HepG2 (cell line): ENCODE results near the gene WSB2. TPM values are rescaled to one million over a fixed set of nuclear protein-coding genes. Genes with fewer than 3 reads are reported as not detected.

ENCODE experiments used
- ERF ChIP-seq: IDR thresholded peaks from 2 replicates; pipeline ENCODE4 v1.6.1; 2018; ENCODE audit warnings: missing biosample characterization, missing genetic modification reagents
- FOSL2 ChIP-seq: sonication (generic); formaldehyde crosslinking; IDR thresholded peaks from 2 replicates; pipeline ENCODE4 v1.4.0; 2020; ENCODE audit warnings: missing genetic modification reagents
- FOXA3 ChIP-seq: IDR thresholded peaks from 2 replicates; pipeline ENCODE4 v1.6.1; 2016; ENCODE audit warnings: missing genetic modification reagents, missing compliant biosample characterization
- HOXA5 ChIP-seq: sonication (generic); formaldehyde crosslinking; IDR thresholded peaks from 2 replicates; pipeline ENCODE4 v1.4.0; 2020; ENCODE audit warnings: missing genetic modification reagents
- KLF11 ChIP-seq: IDR thresholded peaks from 2 replicates; pipeline ENCODE4 v1.6.1; 2016; ENCODE audit warnings: missing compliant biosample characterization
- MEIS1 ChIP-seq: sonication (generic); formaldehyde crosslinking; IDR thresholded peaks from 2 replicates; pipeline ENCODE4 v1.9.0; 2021; ENCODE audit warnings: mild to moderate bottlenecking, missing genetic modification reagents, moderate library complexity, borderline replicate concordance
- PAX8 ChIP-seq: sonication (generic); formaldehyde crosslinking; IDR thresholded peaks from 2 replicates; pipeline ENCODE4 v1.8.0; 2022; ENCODE audit warnings: mild to moderate bottlenecking, missing genetic modification reagents, borderline replicate concordance
- PCBP2 ChIP-seq: fragments of 200-400 bp; formaldehyde crosslinking; optimal IDR thresholded peaks from 2 replicates; pipeline ENCODE3; 2018; ENCODE audit warnings: low read length, low read depth; ENCODE audit not compliant: poor library complexity, severe bottlenecking
- POGZ ChIP-seq: sonication (generic); formaldehyde crosslinking; IDR thresholded peaks from 2 replicates; pipeline ENCODE4 v1.4.0; 2020; ENCODE audit warnings: mild to moderate bottlenecking, missing genetic modification reagents
- RARA ChIP-seq: IDR thresholded peaks from 2 replicates; pipeline ENCODE4 v1.6.1; 2016; ENCODE audit warnings: missing genetic modification reagents, missing compliant biosample characterization
- SIX4 ChIP-seq: sonication (generic); formaldehyde crosslinking; IDR thresholded peaks from 2 replicates; pipeline ENCODE4 v1.4.0; 2020; ENCODE audit warnings: missing genetic modification reagents
- SP4 ChIP-seq: sonication (generic); formaldehyde crosslinking; IDR thresholded peaks from 2 replicates; pipeline ENCODE4 v1.8.1; 2023; ENCODE audit warnings: mild to moderate bottlenecking, missing genetic modification reagents
- SPEN ChIP-seq: sonication (generic); formaldehyde crosslinking; IDR thresholded peaks from 2 replicates; pipeline ENCODE4 v1.5.1; 2020; ENCODE audit warnings: low read depth, mild to moderate bottlenecking, missing genetic modification reagents
- TOPORS ChIP-seq: sonication (generic); formaldehyde crosslinking; IDR thresholded peaks from 2 replicates; pipeline ENCODE4 v1.8.0; 2023; ENCODE audit warnings: mild to moderate bottlenecking, missing genetic modification reagents
- ZFX ChIP-seq: sonication (generic); formaldehyde crosslinking; IDR thresholded peaks from 2 replicates; pipeline ENCODE4 v1.4.0; 2020; ENCODE audit warnings: mild to moderate bottlenecking, low read depth, missing genetic modification reagents, moderate library complexity
- ZNF160 ChIP-seq: sonication (generic); formaldehyde crosslinking; IDR thresholded peaks from 2 replicates; pipeline ENCODE4 v1.8.0; 2022; ENCODE audit warnings: mild to moderate bottlenecking, inconsistent platforms, missing genetic modification reagents
- ZNF232 ChIP-seq: sonication (generic); formaldehyde crosslinking; IDR thresholded peaks from 2 replicates; pipeline ENCODE4 v1.4.0; 2020; ENCODE audit warnings: missing genetic modification reagents, borderline replicate concordance
- ZNF383 ChIP-seq: sonication (generic); formaldehyde crosslinking; IDR thresholded peaks from 2 replicates; pipeline ENCODE4 v1.4.0; 2020; ENCODE audit warnings: missing genetic modification reagents, mild to moderate bottlenecking, borderline replicate concordance
- ZNF83 ChIP-seq: sonication (generic); formaldehyde crosslinking; IDR thresholded peaks from 2 replicates; pipeline ENCODE4 v1.4.0; 2020; ENCODE audit warnings: missing genetic modification reagents, mild to moderate bottlenecking, borderline replicate concordance
- ZNF891 ChIP-seq: sonication (generic); formaldehyde crosslinking; IDR thresholded peaks from 2 replicates; pipeline ENCODE4 v1.5.0; 2020; ENCODE audit warnings: mild to moderate bottlenecking, missing genetic modification reagents
- polyA plus RNA-seq, 8 experiments: library from polyadenylated mRNA; depleted of rRNA in 3 of 8; stranded (reverse) in 7 of 8; unstranded in 1 of 8; fragments of >200 nt; fragmentation: Illumina TruSeq in 4 of 8; extraction: Trizol in 4 of 8; gene quantifications; 2 replicates each; pipeline versions ENCODE4 v1.2.1 to v1.2.3, GENCODE V29; 2011 to 2016; ENCODE audit warnings: low read depth in 4 of 8, missing spikeins in 1 of 8, mixed read lengths in 1 of 8; ENCODE audit not compliant: insufficient read depth in 1 of 8
- total RNA-seq, 5 experiments: library from RNA; depleted of rRNA; stranded (reverse); fragments of >200 nt; fragmentation: Illumina TruSeq; extraction: Trizol; gene quantifications; 2 replicates each; pipeline ENCODE4 v1.2.3, GENCODE V29; 2016; ENCODE audit warnings: low read depth in 1 of 5
- TF ChIP-seq, protein P1 (sequence below): sonication (generic); formaldehyde crosslinking; IDR thresholded peaks from 2 replicates; pipeline ENCODE4 v1.5.0; 2020; ENCODE audit warnings: missing genetic modification reagents
- TF ChIP-seq, protein P2 (sequence below): sonication (generic); formaldehyde crosslinking; IDR thresholded peaks from 2 replicates; pipeline ENCODE4 v1.4.0; 2020; ENCODE audit warnings: missing genetic modification reagents
- TF ChIP-seq, protein P3 (sequence below): sonication (generic); formaldehyde crosslinking; IDR thresholded peaks from 2 replicates; pipeline ENCODE4 v1.4.0; 2020; ENCODE audit warnings: missing genetic modification reagents
- TF ChIP-seq, protein P4 (sequence below): sonication (generic); formaldehyde crosslinking; IDR thresholded peaks from 2 replicates; pipeline ENCODE4 v1.4.0; 2020; ENCODE audit warnings: missing genetic modification reagents
- TF ChIP-seq, protein P5 (sequence below): sonication (generic); formaldehyde crosslinking; IDR thresholded peaks from 2 replicates; pipeline ENCODE4 v1.4.0; 2020; ENCODE audit warnings: missing genetic modification reagents

The WSB2 gene
- total and polyA plus RNA-seq, 2 of the 13 experiments (the other 11 are each of a cell fraction or from before 2014, with no cell fraction given) = 31.0 to 82.8 TPM

DNA sequence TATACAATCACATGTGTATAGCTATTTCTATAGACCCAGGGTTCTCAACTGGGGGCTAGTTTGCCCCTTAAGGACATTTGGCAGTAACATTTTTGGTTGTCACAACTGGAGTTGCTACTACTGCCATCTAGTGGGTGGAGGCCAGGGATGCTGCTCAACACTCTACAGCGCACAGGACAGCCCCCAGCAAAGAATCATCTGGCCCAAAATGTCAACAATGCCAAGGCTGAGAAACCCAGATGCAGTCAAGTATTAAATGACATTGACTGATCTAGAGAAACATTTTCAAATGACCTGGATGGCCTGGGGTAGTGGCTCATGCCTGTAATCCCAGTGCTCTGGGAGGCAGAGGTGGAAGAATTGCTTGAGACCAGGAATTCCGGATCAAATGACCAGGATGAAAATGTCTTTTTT lies 5.8 kb downstream of the WSB2 start (continued):
- TF ChIP-seq KLF11 (CRISPR knock-in tag) (no peak), FOSL2 (CRISPR knock-in tag) (peak; percentile 59), ZNF83 (CRISPR knock-in tag) (no peak), FOXA3 (peak; percentile 48), PCBP2 (no peak), SIX4 (CRISPR knock-in tag) (no peak), ZFX (CRISPR knock-in tag) (0 out of 2 replicates have a peak, but pooled peaks have one; percentile 31), RARA (CRISPR knock-in tag) (peak; percentile 25; the same call in 1 of the 2 replicates), ZNF383 (CRISPR knock-in tag) (no peak), HOXA5 (no peak), ERF (CRISPR knock-in tag) (no peak), ZNF232 (CRISPR knock-in tag) (no peak), ZNF160 (CRISPR knock-in tag) (no peak), SPEN (CRISPR knock-in tag) (no peak), POGZ (peak; percentile 74), MEIS1 (CRISPR knock-in tag) (no peak), SP4 (CRISPR knock-in tag) (no peak), ZNF891 (no peak), PAX8 (CRISPR knock-in tag) (no peak), TOPORS (CRISPR knock-in tag) (no peak)
- TF ChIP-seq, protein P1, sequence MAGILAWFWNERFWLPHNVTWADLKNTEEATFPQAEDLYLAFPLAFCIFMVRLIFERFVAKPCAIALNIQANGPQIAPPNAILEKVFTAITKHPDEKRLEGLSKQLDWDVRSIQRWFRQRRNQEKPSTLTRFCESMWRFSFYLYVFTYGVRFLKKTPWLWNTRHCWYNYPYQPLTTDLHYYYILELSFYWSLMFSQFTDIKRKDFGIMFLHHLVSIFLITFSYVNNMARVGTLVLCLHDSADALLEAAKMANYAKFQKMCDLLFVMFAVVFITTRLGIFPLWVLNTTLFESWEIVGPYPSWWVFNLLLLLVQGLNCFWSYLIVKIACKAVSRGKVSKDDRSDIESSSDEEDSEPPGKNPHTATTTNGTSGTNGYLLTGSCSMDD (CRISPR knock-in tag) = no peak
- TF ChIP-seq, protein P2, sequence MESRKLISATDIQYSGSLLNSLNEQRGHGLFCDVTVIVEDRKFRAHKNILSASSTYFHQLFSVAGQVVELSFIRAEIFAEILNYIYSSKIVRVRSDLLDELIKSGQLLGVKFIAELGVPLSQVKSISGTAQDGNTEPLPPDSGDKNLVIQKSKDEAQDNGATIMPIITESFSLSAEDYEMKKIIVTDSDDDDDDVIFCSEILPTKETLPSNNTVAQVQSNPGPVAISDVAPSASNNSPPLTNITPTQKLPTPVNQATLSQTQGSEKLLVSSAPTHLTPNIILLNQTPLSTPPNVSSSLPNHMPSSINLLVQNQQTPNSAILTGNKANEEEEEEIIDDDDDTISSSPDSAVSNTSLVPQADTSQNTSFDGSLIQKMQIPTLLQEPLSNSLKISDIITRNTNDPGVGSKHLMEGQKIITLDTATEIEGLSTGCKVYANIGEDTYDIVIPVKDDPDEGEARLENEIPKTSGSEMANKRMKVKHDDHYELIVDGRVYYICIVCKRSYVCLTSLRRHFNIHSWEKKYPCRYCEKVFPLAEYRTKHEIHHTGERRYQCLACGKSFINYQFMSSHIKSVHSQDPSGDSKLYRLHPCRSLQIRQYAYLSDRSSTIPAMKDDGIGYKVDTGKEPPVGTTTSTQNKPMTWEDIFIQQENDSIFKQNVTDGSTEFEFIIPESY (CRISPR knock-in tag) = 0 out of 2 replicates have a peak, but pooled peaks have one; percentile 47
- TF ChIP-seq, protein P3, sequence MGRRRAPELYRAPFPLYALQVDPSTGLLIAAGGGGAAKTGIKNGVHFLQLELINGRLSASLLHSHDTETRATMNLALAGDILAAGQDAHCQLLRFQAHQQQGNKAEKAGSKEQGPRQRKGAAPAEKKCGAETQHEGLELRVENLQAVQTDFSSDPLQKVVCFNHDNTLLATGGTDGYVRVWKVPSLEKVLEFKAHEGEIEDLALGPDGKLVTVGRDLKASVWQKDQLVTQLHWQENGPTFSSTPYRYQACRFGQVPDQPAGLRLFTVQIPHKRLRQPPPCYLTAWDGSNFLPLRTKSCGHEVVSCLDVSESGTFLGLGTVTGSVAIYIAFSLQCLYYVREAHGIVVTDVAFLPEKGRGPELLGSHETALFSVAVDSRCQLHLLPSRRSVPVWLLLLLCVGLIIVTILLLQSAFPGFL (CRISPR knock-in tag) = no peak
- TF ChIP-seq, protein P4, sequence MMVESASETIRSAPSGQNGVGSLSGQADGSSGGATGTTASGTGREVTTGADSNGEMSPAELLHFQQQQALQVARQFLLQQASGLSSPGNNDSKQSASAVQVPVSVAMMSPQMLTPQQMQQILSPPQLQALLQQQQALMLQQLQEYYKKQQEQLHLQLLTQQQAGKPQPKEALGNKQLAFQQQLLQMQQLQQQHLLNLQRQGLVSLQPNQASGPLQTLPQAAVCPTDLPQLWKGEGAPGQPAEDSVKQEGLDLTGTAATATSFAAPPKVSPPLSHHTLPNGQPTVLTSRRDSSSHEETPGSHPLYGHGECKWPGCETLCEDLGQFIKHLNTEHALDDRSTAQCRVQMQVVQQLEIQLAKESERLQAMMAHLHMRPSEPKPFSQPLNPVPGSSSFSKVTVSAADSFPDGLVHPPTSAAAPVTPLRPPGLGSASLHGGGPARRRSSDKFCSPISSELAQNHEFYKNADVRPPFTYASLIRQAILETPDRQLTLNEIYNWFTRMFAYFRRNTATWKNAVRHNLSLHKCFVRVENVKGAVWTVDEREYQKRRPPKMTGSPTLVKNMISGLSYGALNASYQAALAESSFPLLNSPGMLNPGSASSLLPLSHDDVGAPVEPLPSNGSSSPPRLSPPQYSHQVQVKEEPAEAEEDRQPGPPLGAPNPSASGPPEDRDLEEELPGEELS (CRISPR knock-in tag) = peak; percentile 38; the same call in 1 of the 2 replicates
- TF ChIP-seq, protein P5, sequence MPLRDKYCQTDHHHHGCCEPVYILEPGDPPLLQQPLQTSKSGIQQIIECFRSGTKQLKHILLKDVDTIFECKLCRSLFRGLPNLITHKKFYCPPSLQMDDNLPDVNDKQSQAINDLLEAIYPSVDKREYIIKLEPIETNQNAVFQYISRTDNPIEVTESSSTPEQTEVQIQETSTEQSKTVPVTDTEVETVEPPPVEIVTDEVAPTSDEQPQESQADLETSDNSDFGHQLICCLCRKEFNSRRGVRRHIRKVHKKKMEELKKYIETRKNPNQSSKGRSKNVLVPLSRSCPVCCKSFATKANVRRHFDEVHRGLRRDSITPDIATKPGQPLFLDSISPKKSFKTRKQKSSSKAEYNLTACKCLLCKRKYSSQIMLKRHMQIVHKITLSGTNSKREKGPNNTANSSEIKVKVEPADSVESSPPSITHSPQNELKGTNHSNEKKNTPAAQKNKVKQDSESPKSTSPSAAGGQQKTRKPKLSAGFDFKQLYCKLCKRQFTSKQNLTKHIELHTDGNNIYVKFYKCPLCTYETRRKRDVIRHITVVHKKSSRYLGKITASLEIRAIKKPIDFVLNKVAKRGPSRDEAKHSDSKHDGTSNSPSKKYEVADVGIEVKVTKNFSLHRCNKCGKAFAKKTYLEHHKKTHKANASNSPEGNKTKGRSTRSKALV = no peak
